ENCODE measurements around the gene SLC12A3. TPM values are rescaled to one million over a fixed set of nuclear protein-coding genes. Genes with fewer than 3 reads are reported as not detected.

SLC12A3 gene
- total and polyA plus RNA-seq, 2 experiments from 2014 or later = not detected

- DNase-seq (ENCODE audit: low spot score) = peak; percentile 67
- Histone ChIP-seq H3K27ac (no peak overlapping the region), H2AFZ (no peak overlapping the region), H3K4me1 (ENCODE audit: insufficient read depth) (no peaks in the 10 kb centered on the region), H3K79me2 (no peaks in the 10 kb centered on the region), H3K9me2 (replicated peaks; ENCODE audit: insufficient read depth) (no peaks in the 10 kb centered on the region), H3K4me2 (no peak overlapping the region), H3K27me3 (no peaks in the 10 kb centered on the region), H3K9me3 (ENCODE audit: low read depth) (no peaks in the 10 kb centered on the region), H3K36me3 (replicated peaks; ENCODE audit: insufficient read depth, low read depth) (no peaks in the 10 kb centered on the region), H3K4me3 (no peak overlapping the region), H4K20me1 (ENCODE audit: insufficient read depth, poor library complexity, severe bottlenecking) (no peaks in the 10 kb centered on the region)
- TF ChIP-seq EZH2 (IDR thresholded peaks at IDR 0.05; ENCODE audit: borderline replicate concordance) (no peak), CTCF (IDR thresholded peaks at IDR 0.05; ENCODE audit: poor library complexity) (peak; percentile 58)
- 68% methylated on average over 15 of the region's 15 CpGs for WGBS (ENCODE audit: low lambda C conversion rate, missing lambda C conversion rate)
Measured at GRCh38 chr16:56950881-56951771, 86.1 kb downstream of the SLC12A3 start.

GRCh38 chr16:56953006-56953405 is 88.0 kb downstream of the SLC12A3 start:
- H3K36me3 ChIP-seq (replicated peaks; ENCODE audit: insufficient read depth, low read depth) = no peaks in the 10 kb centered on the region
- H3K9me3 ChIP-seq (ENCODE audit: low read depth) = no peaks in the 10 kb centered on the region
- DNase-seq (ENCODE audit: low spot score) = no peak
- no peaks in the 10 kb centered on the region for H3K27me3 ChIP-seq
- H3K4me3 ChIP-seq = no peak overlapping the region
- H3K27ac ChIP-seq = no peak overlapping the region
- TF ChIP-seq CTCF (IDR thresholded peaks at IDR 0.05; ENCODE audit: poor library complexity) (no peak), EZH2phosphoT487 (IDR thresholded peaks at IDR 0.05; ENCODE audit: low read depth, severe bottlenecking, unreplicated experiment) (no peak), EZH2 (IDR thresholded peaks at IDR 0.05; ENCODE audit: borderline replicate concordance) (no peak)
- H3K4me2 ChIP-seq = no peak overlapping the region
- H3K4me1 ChIP-seq (ENCODE audit: insufficient read depth) = no peaks in the 10 kb centered on the region
- H3K9me2 ChIP-seq (replicated peaks; ENCODE audit: insufficient read depth) = no peaks in the 10 kb centered on the region
- no peak overlapping the region for H2AFZ ChIP-seq
- no peaks in the 10 kb centered on the region for H3K79me2 ChIP-seq
- WGBS (ENCODE audit: low lambda C conversion rate, missing lambda C conversion rate) = 92% methylated on average over 6 of the region's 6 CpGs
- H4K20me1 ChIP-seq (ENCODE audit: insufficient read depth, poor library complexity, severe bottlenecking) = no peaks in the 10 kb centered on the region

GRCh38 chr16:56956076-56956475 is 91.1 kb downstream of the SLC12A3 start:
- Histone ChIP-seq H3K36me3 (replicated peaks; ENCODE audit: insufficient read depth, low read depth) (no peaks in the 10 kb centered on the region), H3K27ac (no peak overlapping the region), H3K27me3 (no peaks in the 10 kb centered on the region), H3K9me3 (ENCODE audit: low read depth) (no peaks in the 10 kb centered on the region), H3K9me2 (replicated peaks; ENCODE audit: insufficient read depth) (no peaks in the 10 kb centered on the region), H3K79me2 (no peaks in the 10 kb centered on the region), H2AFZ (no peak overlapping the region), H3K4me3 (no peak overlapping the region), H4K20me1 (ENCODE audit: insufficient read depth, poor library complexity, severe bottlenecking) (no peaks in the 10 kb centered on the region), H3K4me1 (ENCODE audit: insufficient read depth) (no peaks in the 10 kb centered on the region), H3K4me2 (no peak overlapping the region)
- WGBS (ENCODE audit: low lambda C conversion rate, missing lambda C conversion rate) = 95% methylated on average over 4 of the region's 4 CpGs
- no peak for DNase-seq (ENCODE audit: low spot score)
- TF ChIP-seq EZH2 (IDR thresholded peaks at IDR 0.05; ENCODE audit: borderline replicate concordance) (no peak), CTCF (IDR thresholded peaks at IDR 0.05; ENCODE audit: poor library complexity) (no peak), EZH2phosphoT487 (IDR thresholded peaks at IDR 0.05; ENCODE audit: low read depth, severe bottlenecking, unreplicated experiment) (no peak)

Measured in hepatocyte (in vitro differentiated cells).